Ovary (tissue), 9 donors: ENCODE measurements around the gene TNIK. TPM values are rescaled to one million over a fixed set of nuclear protein-coding genes. Genes with fewer than 3 reads are reported as not detected.

Source experiments
- DNase-seq, 5 donors: peaks; one replicate each; pipeline ENCODE4 v3.0.0-alpha.2; 2019 to 2020
- H3K27ac ChIP-seq, 2 donors: fragments of 200-600 bp; one replicate each; pipeline versions ENCODE4 v1.5.1 to v1.8.0; 2019 to 2022
- H3K27me3 ChIP-seq: fragments of 200-600 bp; one replicate; pipeline ENCODE4 v1.8.0; 2022
- H3K36me3 ChIP-seq: fragments of 200-600 bp; sonication (generic); one replicate; pipeline ENCODE4 v1.5.1; 2019
- H3K4me1 ChIP-seq: one replicate; pipeline ENCODE4 v1.8.1; 2013; ENCODE audit warnings: mild to moderate bottlenecking, moderate library complexity; ENCODE audit not compliant: insufficient read depth
- H3K4me3 ChIP-seq: fragments of 200-600 bp; sonication (generic); one replicate; pipeline ENCODE4 v1.5.1; 2017
- H3K9me3 ChIP-seq, 2 donors: fragments of 200-600 bp in 1 of 2; sonication (generic) in 1 of 2; one replicate each; pipeline versions ENCODE4 v1.5.1 to v1.8.1; 2013 to 2019; ENCODE audit warnings: mild to moderate bottlenecking in 1 of 2, moderate library complexity in 1 of 2
- EP300 ChIP-seq: sonication (generic); formaldehyde crosslinking; IDR thresholded peaks from one replicate; pipeline ENCODE4 v1.6.1; 2017; ENCODE audit warnings: antibody characterized with exemption
- POLR2A ChIP-seq: fragments of 450-650 bp; IDR thresholded peaks from one replicate; pipeline ENCODE4 v1.6.1; 2017; ENCODE audit warnings: antibody characterized with exemption, mild to moderate bottlenecking, moderate library complexity
- WGBS, 3 donors: extraction: QIAGEN DNeasy Blood & Tissue Kit in 1 of 3; methylation state at CpG; one replicate each; pipeline versions ENCODE4 v1.1.5 to v1.1.7; 2013 to 2017; 5-methylcytosine and 5-hydroxymethylcytosine counted together
- intact Hi-C, 4 donors: fragments of 100-400 bp; cut with DNase I; formaldehyde crosslinking; loops; one replicate each; pipeline versions ENCODE4 v1.11.0 to v1.15.1; 2022 to 2023
- polyA plus RNA-seq, 2 donors: library from polyadenylated mRNA; stranded (reverse); fragments of 200-250 nt in 1 of 2; fragments of 350-450 nt in 1 of 2; fragmentation: Illumina TruSeq in 1 of 2; extraction: RNeasy Lipid Tissue Mini Kit (QIAGEN cat#74804) in 1 of 2; gene quantifications; one replicate each; pipeline ENCODE4 v1.2.3, GENCODE V29; 2013 to 2014
- total RNA-seq, 7 donors: library from RNA; depleted of rRNA in 2 of 7; stranded (reverse); fragments of >200 nt in 2 of 7; fragmentation: NEBNext Ultra II Directional in 3 of 7; extraction: Animal tissue kit (Norgen Biotek cat#: 25700) in 3 of 7; gene quantifications; one replicate each; pipeline versions ENCODE4 v1.1.0 to v1.2.4, GENCODE V29; 2016 to 2023
- TF ChIP-seq, protein P1 (sequence below), 3 donors: fragments of 450-650 bp in 2 of 3; fragments of 200-600 bp in 1 of 3; IDR thresholded peaks; one replicate each; pipeline versions ENCODE4 v1.5.1 to v1.8.0; 2016 to 2022; ENCODE audit warnings: antibody characterized with exemption in 3 of 3, mild to moderate bottlenecking in 1 of 3
- donor health status: DM: no; HTN: no; CAD: no; lungs with moderate emphysema.
- donor health status: DM: no; HTN: no; CAD: no.
- donor health status: Bipolar disorder and iron deficiency.
- donor health status: DM: yes; HTN: yes; CAD: no.
- donor health status: DM: no; HTN: no; CAD: no.
- donor health status: DM: yes; HTN: yes; CAD: no.

TNIK gene
- total and polyA plus RNA-seq, 9 donors = 1.1 to 9.5 (median 4.5) TPM

DNA sequence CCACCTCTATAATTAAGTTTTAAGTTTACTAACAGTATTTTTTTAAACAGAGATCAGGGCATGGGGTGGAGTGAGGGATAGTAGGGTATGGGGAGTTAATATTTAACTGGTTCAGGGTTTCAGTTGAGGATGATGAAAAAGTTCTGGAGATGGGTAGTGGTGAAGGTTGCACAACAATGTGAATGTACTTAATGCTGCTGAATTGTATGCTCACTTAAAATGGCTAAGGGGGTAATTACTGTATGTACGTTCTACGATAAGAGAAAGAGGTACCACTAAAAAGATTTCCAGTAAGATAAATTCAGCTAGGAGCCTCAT, 101.4 kb downstream of the TNIK start:
- 88 to 96% (median 94%) methylated on average over 2 of the region's 2 CpGs for WGBS, 3 donors
- H3K27me3 ChIP-seq = no peaks in the 10 kb centered on the region
- TF ChIP-seq POLR2A (no peak), EP300 (no peak)
- TF ChIP-seq, protein P1, sequence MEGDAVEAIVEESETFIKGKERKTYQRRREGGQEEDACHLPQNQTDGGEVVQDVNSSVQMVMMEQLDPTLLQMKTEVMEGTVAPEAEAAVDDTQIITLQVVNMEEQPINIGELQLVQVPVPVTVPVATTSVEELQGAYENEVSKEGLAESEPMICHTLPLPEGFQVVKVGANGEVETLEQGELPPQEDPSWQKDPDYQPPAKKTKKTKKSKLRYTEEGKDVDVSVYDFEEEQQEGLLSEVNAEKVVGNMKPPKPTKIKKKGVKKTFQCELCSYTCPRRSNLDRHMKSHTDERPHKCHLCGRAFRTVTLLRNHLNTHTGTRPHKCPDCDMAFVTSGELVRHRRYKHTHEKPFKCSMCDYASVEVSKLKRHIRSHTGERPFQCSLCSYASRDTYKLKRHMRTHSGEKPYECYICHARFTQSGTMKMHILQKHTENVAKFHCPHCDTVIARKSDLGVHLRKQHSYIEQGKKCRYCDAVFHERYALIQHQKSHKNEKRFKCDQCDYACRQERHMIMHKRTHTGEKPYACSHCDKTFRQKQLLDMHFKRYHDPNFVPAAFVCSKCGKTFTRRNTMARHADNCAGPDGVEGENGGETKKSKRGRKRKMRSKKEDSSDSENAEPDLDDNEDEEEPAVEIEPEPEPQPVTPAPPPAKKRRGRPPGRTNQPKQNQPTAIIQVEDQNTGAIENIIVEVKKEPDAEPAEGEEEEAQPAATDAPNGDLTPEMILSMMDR (IDR thresholded peaks at IDR 0.05) = no peak
- H3K4me3 ChIP-seq = no peak overlapping the region
- H3K9me3 ChIP-seq = no peaks in the 10 kb centered on the region
- no peaks in the 10 kb centered on the region for H3K4me1 ChIP-seq
- no peaks in the 10 kb centered on the region for H3K36me3 ChIP-seq
- no peak overlapping the region for H3K27ac ChIP-seq
- DNase-seq = no peak
- intact Hi-C loops = no loop called here

DNA sequence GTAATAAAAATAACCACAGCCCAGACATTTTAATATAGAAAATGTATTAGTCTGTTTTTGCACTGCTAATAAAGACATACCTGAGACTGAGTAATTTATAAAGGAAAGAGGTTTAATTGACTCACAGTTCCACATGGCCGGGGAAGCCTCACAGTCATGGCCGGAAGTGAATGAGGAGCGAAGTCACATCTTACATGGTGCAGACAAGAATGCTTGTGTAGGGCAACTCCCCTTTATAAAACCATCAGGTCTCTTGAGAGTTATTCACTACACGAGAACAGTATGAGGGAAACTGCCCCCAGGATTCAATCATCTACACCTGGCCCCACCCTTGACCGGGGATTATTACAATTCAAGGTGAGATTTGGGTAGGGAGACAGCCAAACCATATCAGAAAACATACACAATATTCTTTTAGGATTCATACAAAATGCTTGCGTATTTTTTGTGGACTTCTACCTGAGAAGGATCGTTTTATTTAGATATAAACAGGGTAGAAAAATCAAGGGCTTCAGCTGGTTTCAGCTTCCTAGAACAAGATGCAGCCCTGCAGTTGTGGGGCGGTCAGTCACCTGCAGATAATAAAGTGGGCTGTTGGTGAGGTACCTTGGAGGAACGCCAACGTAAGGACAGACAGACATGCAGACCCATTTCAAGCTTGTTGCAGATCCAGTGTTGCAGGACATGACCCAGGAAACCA, 101.9 kb downstream of the TNIK start:
- DNase-seq = no peak
- H3K4me3 ChIP-seq = no peak overlapping the region
- intact Hi-C loops = no loop called here
- H3K36me3 ChIP-seq = no peaks in the 10 kb centered on the region
- no peaks in the 10 kb centered on the region for H3K27me3 ChIP-seq
- H3K27ac ChIP-seq = no peak overlapping the region
- TF ChIP-seq POLR2A (no peak), EP300 (no peak)
- TF ChIP-seq, protein P1 (IDR thresholded peaks at IDR 0.05) = no peak
- H3K9me3 ChIP-seq = no peaks in the 10 kb centered on the region
- H3K4me1 ChIP-seq = no peaks in the 10 kb centered on the region
- 77 to 81% (median 79%) methylated on average over 10 of the region's 10 CpGs for WGBS, 3 donors

DNA sequence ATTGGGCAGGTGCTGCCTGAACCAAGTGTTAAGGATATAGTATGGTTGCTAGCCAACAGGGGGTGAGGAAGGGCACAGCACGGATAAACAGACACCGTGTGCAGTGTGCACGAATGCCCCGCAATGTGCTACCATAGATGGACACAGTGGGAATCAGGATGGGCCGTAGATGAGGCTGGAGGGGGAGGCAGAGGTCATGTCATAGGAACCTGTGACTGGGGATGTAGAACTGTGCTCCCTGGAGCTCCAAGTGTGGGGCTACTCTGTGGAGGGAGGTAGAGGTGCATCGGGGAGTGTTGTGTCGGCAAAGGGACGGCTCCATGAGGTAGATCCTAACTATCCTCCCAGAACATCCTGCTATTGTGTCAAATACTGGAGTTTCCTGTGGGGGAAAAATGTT, 102.5 kb downstream of the TNIK start:
- TF ChIP-seq, protein P1 (IDR thresholded peaks at IDR 0.05) = no peak
- 91 to 96% (median 94%) methylated on average over 8 of the region's 8 CpGs for WGBS, 3 donors
- H3K27me3 ChIP-seq = no peaks in the 10 kb centered on the region
- H3K27ac ChIP-seq = no peak overlapping the region
- H3K36me3 ChIP-seq = no peaks in the 10 kb centered on the region
- no peak overlapping the region for H3K4me3 ChIP-seq
- H3K4me1 ChIP-seq = no peaks in the 10 kb centered on the region
- H3K9me3 ChIP-seq = no peaks in the 10 kb centered on the region
- no peak for DNase-seq
- intact Hi-C loops = no loop called here

DNA sequence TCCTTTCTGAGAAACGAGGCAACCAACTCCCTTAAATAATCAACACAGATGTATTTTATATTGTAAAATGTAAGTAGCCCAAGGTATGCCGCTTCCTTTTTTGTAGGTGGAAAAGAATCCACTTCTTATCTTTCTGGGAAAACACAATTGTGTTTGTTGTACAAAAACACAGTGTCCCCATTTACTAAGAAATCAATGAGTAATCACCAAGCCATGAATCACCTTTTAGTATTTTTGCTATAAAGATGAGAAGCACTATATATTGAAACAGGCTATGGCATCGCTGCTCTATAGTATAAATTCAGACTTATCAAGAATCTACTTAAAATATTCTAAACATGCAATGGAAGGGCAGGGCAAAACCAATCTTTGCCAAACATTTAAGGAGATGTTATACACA, 104.0 kb downstream of the TNIK start:
- H3K4me1 ChIP-seq = no peaks in the 10 kb centered on the region
- H3K27me3 ChIP-seq = no peaks in the 10 kb centered on the region
- H3K9me3 ChIP-seq = no peaks in the 10 kb centered on the region
- TF ChIP-seq EP300 = no peak
- no peak for DNase-seq
- 88 to 94% (median 88%) methylated on average over 3 of the region's 3 CpGs for WGBS, 3 donors
- intact Hi-C loops = no loop called here
- no peak overlapping the region for H3K27ac ChIP-seq
- H3K4me3 ChIP-seq = no peak overlapping the region
- H3K36me3 ChIP-seq = no peaks in the 10 kb centered on the region

DNA sequence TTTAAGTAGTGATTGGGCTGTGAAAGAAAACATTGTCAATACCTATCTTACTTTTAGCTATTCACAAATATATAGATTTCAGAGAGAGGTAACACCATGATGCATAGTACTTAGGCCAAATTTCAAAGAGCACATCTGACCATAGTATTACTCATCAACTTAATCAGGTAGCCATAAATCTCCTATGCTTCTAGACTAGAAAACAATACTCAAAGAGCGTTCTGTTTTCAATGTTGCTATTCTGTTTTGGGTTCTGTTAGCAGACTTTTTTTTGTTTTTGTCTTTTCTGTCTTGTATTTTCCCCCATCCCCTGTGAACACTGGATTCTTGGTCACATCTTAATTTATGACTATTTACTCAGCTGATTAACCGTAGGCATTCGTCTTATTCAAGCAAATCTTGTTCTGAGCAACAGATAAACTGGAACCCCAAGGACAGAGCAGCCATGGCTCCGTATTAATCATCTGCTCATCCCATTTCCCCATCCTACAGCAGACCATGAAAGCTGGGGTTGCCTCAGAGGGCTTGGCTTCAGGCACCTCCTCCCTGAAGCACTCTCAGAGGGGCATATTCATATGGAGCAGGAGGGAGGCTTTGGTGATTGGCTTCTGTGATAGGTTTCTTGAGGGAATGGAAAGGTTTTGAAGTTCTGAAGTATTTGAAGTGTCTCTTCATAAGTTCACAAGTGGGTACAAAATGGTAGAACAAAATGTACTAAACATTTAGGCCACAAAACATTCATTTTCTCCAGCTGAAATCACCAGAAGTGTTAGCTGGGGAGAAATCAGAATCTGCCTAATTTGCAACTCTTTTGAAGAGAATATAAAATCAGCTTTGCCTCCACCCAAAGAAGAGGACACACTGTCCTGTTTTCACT, 105.3 kb downstream of the TNIK start:
- no peak for TF ChIP-seq EP300
- TF ChIP-seq POLR2A = no peak
- TF ChIP-seq, protein P1 (IDR thresholded peaks at IDR 0.05) = no peak
- Histone ChIP-seq H3K36me3 (no peaks in the 10 kb centered on the region), H3K4me3 (no peak overlapping the region), H3K27me3 (no peaks in the 10 kb centered on the region), H3K9me3 (no peaks in the 10 kb centered on the region), H3K27ac (no peak overlapping the region), H3K4me1 (no peaks in the 10 kb centered on the region)
- DNase-seq = no peak
- intact Hi-C loops = no loop called here
- WGBS, 3 donors = 72 to 79% (median 77%) methylated on average over 4 of the region's 4 CpGs
